GM12878 (cell line): Measurements from ENCODE around the gene TULP4. TPM values are rescaled to one million over a fixed set of nuclear protein-coding genes. Genes with fewer than 3 reads are reported as not detected.

Experiments used
- CBX3 ChIP-seq: fragments of 200-600 bp; sonication (generic); IDR thresholded peaks from 2 replicates; pipeline ENCODE4 v1.6.1; 2016; ENCODE audit warnings: low read depth, borderline replicate concordance
- NFYA ChIP-seq: IDR thresholded peaks from 2 replicates; pipeline ENCODE4 v1.6.1; 2011; ENCODE audit warnings: low read depth, mild to moderate bottlenecking, low read length, improper control_type of control experiment, borderline replicate concordance
- RB1 ChIP-seq: fragments of 450-650 bp; formaldehyde crosslinking; IDR thresholded peaks from 2 replicates; pipeline ENCODE4 v1.6.1; 2017; ENCODE audit warnings: mild to moderate bottlenecking, borderline replicate concordance
- TCF7 ChIP-seq: IDR thresholded peaks from 2 replicates; pipeline ENCODE4 v1.6.1; 2014; ENCODE audit warnings: antibody characterized with exemption, borderline replicate concordance
- polyA plus RNA-seq, 11 experiments: library from polyadenylated mRNA; depleted of rRNA in 4 of 11; unstranded in 6 of 11; stranded (reverse) in 5 of 11; fragments of >200 nt; fragmentation: Nextera tagmentation in 4 of 11; fragmentation: Illumina TruSeq in 1 of 11; extraction: Ambion mirVana in 4 of 11; extraction: Trizol in 1 of 11; gene quantifications; 1 replicate in 1 of 11; 2 replicates in 10 of 11; pipeline versions ENCODE4 v1.2.1 to v1.2.3, GENCODE V29; 2011 to 2016; ENCODE audit warnings: inconsistent platforms in 2 of 11, missing spikeins in 2 of 11, low read depth in 1 of 11
- total RNA-seq, 4 experiments: library from RNA; depleted of rRNA in 3 of 4; stranded (reverse); fragments of >200 nt in 3 of 4; fragmentation: Illumina TruSeq in 1 of 4; extraction: Trizol in 1 of 4; gene quantifications; 2 replicates each; pipeline versions ENCODE4 v1.2.1 to v1.2.3, GENCODE V29; 2013 to 2021
- TF ChIP-seq, protein P1 (sequence below): fragments of 450-650 bp; IDR thresholded peaks from 2 replicates; pipeline ENCODE4 v1.6.1; 2016; ENCODE audit warnings: mild to moderate bottlenecking, moderate library complexity, borderline replicate concordance
- TF ChIP-seq, protein P2 (sequence below): fragments of 450-650 bp; IDR thresholded peaks from 2 replicates; pipeline ENCODE4 v1.6.1; 2018; ENCODE audit warnings: borderline replicate concordance, mild to moderate bottlenecking; ENCODE audit not compliant: partially characterized antibody
- TF ChIP-seq, protein P3 (sequence below): fragments of 450-650 bp; IDR thresholded peaks from 2 replicates; pipeline ENCODE4 v1.6.1; 2014; ENCODE audit warnings: mild to moderate bottlenecking
- TF ChIP-seq, protein P4 (sequence below): fragments of 150-350 bp; IDR thresholded peaks from 2 replicates; pipeline ENCODE4 v1.6.1; 2014; ENCODE audit warnings: mild to moderate bottlenecking, low read depth, low read length
- TF ChIP-seq, protein P5 (sequence below): fragments of 450-650 bp; IDR thresholded peaks from 2 replicates; pipeline ENCODE4 v1.6.1; 2017; ENCODE audit warnings: mild to moderate bottlenecking, moderate library complexity
- TF ChIP-seq, protein P6 (sequence below): fragments of 450-650 bp; IDR thresholded peaks from 2 replicates; pipeline ENCODE4 v1.6.1; 2017; ENCODE audit warnings: low read depth, mild to moderate bottlenecking, moderate library complexity

Gene TULP4
- total and polyA plus RNA-seq, 10 of the 15 experiments (the other 5 are each of a cell fraction or from before 2014, with no cell fraction given) = 0.73 to 31.8 (median 14.0) TPM

DNA sequence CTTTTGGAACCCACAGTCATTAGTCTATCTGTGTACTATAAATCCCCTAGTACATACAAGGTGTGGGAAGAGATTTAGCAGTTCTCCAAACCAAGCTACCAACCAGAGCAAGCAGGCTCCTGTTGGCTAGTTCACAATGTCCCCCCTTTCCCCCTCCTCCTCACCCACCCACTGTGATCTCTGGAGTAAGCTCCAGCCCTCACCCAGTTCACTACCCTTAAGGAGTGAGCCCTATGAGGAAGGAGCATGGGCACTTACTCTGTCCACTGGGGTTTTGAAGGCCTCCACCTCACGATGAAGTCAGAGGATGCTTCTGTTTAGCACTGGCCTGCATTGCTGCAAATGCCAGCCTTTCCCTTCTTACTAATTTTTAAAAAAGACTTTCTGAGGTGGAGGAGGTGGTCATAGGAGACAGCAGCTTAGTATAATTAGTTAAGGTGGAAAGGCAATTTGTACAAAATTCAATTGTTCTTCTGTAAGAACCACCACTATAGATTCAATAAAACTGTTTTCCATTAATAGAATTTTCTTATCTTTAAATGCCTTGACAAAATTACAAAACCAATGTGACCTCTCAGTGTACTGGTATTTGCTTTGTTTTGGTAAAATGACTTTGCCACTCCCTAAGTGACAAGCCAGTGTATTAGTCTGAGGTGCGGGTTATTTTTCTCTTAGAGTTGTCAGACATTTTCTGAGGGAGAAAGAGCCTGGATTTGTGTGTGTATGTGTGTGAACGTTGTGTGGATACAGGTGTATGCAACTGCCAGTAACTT is 86.2 kb downstream of the TULP4 start (continued):
- TF ChIP-seq, protein P1, sequence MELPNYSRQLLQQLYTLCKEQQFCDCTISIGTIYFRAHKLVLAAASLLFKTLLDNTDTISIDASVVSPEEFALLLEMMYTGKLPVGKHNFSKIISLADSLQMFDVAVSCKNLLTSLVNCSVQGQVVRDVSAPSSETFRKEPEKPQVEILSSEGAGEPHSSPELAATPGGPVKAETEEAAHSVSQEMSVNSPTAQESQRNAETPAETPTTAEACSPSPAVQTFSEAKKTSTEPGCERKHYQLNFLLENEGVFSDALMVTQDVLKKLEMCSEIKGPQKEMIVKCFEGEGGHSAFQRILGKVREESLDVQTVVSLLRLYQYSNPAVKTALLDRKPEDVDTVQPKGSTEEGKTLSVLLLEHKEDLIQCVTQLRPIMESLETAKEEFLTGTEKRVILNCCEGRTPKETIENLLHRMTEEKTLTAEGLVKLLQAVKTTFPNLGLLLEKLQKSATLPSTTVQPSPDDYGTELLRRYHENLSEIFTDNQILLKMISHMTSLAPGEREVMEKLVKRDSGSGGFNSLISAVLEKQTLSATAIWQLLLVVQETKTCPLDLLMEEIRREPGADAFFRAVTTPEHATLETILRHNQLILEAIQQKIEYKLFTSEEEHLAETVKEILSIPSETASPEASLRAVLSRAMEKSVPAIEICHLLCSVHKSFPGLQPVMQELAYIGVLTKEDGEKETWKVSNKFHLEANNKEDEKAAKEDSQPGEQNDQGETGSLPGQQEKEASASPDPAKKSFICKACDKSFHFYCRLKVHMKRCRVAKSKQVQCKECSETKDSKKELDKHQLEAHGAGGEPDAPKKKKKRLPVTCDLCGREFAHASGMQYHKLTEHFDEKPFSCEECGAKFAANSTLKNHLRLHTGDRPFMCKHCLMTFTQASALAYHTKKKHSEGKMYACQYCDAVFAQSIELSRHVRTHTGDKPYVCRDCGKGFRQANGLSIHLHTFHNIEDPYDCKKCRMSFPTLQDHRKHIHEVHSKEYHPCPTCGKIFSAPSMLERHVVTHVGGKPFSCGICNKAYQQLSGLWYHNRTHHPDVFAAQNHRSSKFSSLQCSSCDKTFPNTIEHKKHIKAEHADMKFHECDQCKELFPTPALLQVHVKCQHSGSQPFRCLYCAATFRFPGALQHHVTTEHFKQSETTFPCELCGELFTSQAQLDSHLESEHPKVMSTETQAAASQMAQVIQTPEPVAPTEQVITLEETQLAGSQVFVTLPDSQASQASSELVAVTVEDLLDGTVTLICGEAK = no peak
- TF ChIP-seq TCF7 (no peak), NFYA (no peak), RB1 (no peak), CBX3 (no peak)
- TF ChIP-seq, protein P2, sequence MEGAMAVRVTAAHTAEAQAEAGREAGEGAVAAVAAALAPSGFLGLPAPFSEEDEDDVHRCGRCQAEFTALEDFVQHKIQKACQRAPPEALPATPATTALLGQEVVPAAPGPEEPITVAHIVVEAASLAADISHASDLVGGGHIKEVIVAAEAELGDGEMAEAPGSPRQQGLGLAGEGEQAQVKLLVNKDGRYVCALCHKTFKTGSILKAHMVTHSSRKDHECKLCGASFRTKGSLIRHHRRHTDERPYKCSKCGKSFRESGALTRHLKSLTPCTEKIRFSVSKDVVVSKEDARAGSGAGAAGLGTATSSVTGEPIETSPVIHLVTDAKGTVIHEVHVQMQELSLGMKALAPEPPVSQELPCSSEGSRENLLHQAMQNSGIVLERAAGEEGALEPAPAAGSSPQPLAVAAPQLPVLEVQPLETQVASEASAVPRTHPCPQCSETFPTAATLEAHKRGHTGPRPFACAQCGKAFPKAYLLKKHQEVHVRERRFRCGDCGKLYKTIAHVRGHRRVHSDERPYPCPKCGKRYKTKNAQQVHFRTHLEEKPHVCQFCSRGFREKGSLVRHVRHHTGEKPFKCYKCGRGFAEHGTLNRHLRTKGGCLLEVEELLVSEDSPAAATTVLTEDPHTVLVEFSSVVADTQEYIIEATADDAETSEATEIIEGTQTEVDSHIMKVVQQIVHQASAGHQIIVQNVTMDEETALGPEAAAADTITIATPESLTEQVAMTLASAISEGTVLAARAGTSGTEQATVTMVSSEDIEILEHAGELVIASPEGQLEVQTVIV = no peak
- TF ChIP-seq, protein P3, sequence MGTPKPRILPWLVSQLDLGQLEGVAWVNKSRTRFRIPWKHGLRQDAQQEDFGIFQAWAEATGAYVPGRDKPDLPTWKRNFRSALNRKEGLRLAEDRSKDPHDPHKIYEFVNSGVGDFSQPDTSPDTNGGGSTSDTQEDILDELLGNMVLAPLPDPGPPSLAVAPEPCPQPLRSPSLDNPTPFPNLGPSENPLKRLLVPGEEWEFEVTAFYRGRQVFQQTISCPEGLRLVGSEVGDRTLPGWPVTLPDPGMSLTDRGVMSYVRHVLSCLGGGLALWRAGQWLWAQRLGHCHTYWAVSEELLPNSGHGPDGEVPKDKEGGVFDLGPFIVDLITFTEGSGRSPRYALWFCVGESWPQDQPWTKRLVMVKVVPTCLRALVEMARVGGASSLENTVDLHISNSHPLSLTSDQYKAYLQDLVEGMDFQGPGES = no peak
- TF ChIP-seq, protein P4, sequence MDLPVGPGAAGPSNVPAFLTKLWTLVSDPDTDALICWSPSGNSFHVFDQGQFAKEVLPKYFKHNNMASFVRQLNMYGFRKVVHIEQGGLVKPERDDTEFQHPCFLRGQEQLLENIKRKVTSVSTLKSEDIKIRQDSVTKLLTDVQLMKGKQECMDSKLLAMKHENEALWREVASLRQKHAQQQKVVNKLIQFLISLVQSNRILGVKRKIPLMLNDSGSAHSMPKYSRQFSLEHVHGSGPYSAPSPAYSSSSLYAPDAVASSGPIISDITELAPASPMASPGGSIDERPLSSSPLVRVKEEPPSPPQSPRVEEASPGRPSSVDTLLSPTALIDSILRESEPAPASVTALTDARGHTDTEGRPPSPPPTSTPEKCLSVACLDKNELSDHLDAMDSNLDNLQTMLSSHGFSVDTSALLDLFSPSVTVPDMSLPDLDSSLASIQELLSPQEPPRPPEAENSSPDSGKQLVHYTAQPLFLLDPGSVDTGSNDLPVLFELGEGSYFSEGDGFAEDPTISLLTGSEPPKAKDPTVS = no peak
- TF ChIP-seq, protein P5, sequence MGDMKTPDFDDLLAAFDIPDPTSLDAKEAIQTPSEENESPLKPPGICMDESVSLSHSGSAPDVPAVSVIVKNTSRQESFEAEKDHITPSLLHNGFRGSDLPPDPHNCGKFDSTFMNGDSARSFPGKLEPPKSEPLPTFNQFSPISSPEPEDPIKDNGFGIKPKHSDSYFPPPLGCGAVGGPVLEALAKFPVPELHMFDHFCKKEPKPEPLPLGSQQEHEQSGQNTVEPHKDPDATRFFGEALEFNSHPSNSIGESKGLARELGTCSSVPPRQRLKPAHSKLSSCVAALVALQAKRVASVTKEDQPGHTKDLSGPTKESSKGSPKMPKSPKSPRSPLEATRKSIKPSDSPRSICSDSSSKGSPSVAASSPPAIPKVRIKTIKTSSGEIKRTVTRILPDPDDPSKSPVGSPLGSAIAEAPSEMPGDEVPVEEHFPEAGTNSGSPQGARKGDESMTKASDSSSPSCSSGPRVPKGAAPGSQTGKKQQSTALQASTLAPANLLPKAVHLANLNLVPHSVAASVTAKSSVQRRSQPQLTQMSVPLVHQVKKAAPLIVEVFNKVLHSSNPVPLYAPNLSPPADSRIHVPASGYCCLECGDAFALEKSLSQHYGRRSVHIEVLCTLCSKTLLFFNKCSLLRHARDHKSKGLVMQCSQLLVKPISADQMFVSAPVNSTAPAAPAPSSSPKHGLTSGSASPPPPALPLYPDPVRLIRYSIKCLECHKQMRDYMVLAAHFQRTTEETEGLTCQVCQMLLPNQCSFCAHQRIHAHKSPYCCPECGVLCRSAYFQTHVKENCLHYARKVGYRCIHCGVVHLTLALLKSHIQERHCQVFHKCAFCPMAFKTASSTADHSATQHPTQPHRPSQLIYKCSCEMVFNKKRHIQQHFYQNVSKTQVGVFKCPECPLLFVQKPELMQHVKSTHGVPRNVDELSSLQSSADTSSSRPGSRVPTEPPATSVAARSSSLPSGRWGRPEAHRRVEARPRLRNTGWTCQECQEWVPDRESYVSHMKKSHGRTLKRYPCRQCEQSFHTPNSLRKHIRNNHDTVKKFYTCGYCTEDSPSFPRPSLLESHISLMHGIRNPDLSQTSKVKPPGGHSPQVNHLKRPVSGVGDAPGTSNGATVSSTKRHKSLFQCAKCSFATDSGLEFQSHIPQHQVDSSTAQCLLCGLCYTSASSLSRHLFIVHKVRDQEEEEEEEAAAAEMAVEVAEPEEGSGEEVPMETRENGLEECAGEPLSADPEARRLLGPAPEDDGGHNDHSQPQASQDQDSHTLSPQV = no peak
- TF ChIP-seq, protein P6, sequence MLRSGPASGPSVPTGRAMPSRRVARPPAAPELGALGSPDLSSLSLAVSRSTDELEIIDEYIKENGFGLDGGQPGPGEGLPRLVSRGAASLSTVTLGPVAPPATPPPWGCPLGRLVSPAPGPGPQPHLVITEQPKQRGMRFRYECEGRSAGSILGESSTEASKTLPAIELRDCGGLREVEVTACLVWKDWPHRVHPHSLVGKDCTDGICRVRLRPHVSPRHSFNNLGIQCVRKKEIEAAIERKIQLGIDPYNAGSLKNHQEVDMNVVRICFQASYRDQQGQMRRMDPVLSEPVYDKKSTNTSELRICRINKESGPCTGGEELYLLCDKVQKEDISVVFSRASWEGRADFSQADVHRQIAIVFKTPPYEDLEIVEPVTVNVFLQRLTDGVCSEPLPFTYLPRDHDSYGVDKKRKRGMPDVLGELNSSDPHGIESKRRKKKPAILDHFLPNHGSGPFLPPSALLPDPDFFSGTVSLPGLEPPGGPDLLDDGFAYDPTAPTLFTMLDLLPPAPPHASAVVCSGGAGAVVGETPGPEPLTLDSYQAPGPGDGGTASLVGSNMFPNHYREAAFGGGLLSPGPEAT = no peak
